Measurements from ENCODE around the gene TAF15.

The TAF15 gene

GRCh38 chr17:35808962-35809854 lies at the start of gene TAF15:
TAF15 (plus strand) TSS chr17:35809484; CDS start chr17:35809570, 86 bp downstream.
- DNase-seq (ENCODE audit: low read depth, low spot score): peak; percentile 92

GRCh38 chr17:35760587-35760986 lies 48.7 kb upstream of the TAF15 start, which contains the start of gene C17orf50:
C17orf50 (plus strand) TSS chr17:35760887; CDS start chr17:35760942, 55 bp downstream.
- no peak for DNase-seq (ENCODE audit: low read depth, low spot score)

DNA sequence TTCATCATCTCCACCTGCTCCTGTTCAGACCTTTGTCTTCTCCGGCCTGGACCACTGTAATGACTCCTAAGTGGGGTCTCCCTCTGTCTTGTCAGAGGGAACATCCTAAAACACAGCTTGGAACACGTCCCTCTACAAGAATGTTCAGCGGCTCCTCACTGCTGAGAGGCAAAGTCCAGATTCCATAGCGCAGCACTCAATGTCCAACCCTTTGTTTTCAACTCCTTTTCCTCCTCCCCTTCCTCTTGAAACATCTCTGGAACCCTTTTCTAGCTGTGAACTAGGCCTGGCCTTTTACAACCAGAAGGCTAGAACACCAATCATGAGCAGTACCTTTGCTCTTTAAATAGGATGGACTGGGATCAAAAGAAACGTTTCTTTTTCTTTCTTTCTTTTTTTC lies 47.7 kb upstream of the TAF15 start:
- DNase-seq (ENCODE audit: low read depth, low spot score): no peak

DNA sequence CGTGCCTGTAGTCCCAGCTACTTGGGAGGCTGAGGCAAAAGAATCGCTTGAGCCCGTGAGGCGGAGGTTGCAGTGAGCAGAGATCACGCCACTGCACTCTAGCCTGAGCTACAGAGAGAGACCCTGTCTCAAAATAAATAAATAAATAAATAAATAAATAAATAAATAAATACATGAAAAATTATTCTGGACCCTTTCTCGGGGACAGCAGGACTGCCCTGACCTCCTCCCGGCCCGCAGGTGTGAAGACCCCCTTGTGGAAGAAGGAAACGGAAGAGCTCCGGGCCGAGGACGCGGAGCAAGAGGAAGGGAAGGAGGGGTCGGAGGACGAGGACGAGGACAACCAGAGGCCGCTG lies 45.5 kb upstream of the TAF15 start:
- DNase-seq (ENCODE audit: low read depth, low spot score): no peak

DNA sequence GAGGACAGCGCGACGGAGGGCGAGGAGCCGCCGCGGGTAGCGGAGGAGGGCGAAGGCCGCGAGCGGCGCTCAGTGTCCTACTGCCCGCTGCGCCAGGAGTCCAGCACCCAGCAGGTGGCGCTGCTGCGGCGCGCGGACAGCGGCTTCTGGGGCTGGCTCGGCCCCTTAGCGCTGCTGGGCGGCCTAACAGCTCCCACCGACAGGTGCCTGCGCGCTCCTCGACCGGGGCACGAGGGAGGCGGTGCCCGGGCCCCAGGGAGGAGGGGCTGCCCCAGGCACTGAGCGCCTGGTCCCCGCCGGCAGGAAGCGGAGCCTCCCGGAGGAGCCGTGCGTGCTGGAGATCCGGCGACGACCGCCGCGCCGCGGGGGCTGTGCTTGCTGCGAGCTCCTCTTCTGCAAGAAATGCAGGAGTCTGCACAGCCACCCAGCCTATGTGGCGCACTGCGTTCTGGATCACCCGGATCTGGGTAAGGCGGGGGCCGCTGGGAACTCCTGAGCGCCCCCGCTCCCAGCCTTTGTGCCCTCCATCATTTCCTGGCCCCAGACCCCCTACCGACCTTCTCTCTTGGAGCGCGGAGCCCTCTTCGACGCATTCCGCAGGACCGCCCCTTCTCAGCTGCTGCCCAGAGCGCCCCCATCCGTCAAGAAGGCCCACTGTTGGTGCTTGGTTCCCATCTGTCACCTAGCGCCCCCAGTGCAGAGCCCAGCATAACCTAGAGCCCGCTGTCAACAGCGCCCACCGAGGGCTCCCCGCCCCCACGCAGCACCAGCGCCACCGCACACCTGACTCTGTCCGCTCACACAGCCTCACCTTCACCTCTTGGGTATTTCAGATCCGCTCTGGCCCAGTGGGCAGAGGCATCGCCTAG lies 44.9 kb upstream of the TAF15 start:
- DNase-seq (ENCODE audit: low read depth, low spot score): peak; percentile 83

- no peak for DNase-seq (ENCODE audit: low read depth, low spot score)
Observed at GRCh38 chr17:35765086-35765710, 44.1 kb upstream of the TAF15 start.

DNA sequence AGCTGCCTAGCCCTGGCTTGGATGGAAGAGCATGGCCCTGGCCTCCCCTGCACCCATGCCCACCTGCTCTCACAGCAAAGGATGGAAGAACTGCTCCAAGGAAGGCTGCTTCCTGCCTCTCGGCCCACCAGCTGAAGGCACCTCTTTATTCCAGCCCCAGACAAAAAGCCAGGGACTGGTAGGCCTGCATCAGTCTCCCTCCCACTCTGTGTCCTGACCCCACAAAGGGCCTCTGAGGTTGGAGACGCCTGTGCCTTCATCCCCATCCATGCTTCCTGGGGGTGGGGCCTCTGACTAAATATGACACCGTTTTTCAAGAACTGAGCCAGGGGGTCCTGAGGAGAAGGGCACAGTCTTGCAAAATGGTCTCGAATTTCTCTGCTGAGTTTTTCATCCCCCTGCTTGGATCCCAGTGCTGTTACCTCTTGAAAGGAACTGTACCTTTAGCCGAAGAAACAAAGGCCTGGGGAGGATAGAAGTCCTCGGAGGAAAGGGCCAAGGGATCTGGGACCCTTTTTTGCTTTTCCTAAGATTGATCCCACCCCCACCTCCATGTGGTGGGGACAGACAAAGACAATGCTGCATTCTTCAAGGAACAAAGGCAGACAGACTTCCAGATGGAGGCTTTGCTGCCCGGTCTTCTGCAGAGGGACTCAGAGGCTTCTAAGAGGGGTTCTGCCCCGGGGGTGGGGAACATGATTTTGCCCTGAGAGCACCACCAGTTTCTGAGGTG lies 43.4 kb upstream of the TAF15 start:
- DNase-seq (ENCODE audit: low read depth, low spot score): no peak

DNA sequence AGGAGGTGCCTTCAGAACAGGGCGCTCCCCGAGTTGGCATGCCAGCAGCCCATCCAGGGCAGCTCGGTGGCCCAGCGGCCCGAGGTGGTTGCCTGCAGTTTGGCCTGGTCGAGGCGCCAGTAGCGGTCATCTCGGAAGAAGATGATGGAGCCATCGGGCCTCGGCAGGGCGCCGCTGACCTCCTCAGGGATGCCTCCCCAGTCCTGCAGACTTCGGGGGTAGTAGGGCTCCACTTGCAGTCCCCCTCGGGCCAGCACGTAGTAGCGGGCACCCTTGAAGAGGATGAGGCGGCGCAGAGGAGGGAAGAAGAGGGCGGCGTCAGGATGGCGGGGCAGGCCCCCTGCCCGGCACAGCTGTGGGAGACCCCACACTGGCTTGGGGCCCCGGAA lies 42.8 kb upstream of the TAF15 start:
- no peak for DNase-seq (ENCODE audit: low read depth, low spot score)

GRCh38 chr17:35766903-35767510 lies 42.3 kb upstream of the TAF15 start:
- no peak for DNase-seq (ENCODE audit: low read depth, low spot score)

GRCh38 chr17:35768797-35769196 lies 40.5 kb upstream of the TAF15 start:
- no peak for DNase-seq (ENCODE audit: low read depth, low spot score)

- no peak for DNase-seq (ENCODE audit: low read depth, low spot score)
Observed at GRCh38 chr17:35769895-35770486, 39.3 kb upstream of the TAF15 start.

DNA sequence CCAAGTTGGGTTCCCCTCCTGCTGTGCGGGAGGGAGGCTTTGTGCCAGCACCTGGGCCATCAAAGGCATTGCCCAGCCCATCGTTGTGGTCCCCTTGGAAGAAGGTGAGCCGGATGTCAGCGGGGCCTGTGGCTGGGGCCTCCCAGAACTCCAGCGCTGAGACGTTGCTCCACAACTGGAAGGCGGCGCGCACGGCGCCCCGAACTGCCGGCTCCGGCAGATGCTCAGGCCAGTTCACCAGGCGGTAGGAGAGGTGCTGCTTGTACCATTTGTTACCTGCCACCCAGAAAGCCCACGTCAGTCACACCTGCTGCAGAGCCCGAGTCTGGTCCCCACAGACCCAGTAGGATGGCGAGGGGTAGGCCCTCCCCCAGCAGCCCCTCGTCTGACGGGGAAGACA lies 36.2 kb upstream of the TAF15 start:
- no peak for DNase-seq (ENCODE audit: low read depth, low spot score)

- DNase-seq (ENCODE audit: low read depth, low spot score): no peak
Observed at GRCh38 chr17:35773679-35774425, 35.4 kb upstream of the TAF15 start.

- no peak for DNase-seq (ENCODE audit: low read depth, low spot score)
Observed at GRCh38 chr17:35774499-35774898, 34.8 kb upstream of the TAF15 start.

DNA sequence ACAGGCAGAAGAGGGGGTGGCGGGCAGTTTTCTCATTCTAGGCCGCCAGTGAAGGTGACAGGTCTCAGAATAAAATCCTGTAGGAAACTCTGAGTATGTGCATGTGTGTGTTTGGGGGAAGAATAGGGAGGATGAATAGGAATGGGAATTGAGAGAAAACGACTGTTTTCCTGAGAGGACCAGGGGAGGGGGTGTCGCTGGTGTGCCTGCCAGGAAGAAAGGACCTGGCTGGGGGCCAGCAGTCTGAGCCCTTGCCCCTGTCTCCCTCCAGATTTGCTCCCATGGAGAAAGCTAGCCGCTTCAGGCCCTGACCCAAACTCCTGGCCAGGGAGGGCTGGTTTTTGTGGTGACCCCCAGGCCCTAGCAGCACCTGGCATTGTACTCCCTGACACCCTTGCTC lies 34.2 kb upstream of the TAF15 start:
- no peak for DNase-seq (ENCODE audit: low read depth, low spot score)

DNA sequence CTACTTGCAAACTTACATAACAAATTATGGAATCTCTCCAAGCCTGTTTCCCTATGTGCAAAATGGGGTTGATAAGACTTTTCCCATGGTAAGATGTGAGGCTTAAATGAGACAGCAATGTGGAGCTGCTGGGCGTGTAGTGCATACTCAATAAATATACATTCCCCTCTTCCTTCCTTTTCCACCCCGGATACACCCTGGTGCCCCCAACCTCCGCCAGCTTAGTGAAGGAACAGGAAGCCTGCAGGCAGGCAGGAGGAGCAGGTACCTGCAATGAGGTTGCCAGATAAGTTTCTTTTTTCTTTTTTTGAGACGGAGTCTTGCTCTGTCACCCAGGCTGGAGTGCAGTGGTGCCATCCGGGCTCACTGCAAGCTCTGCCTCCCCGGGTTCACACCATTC lies 33.7 kb upstream of the TAF15 start:
- DNase-seq (ENCODE audit: low read depth, low spot score): no peak

GRCh38 chr17:35778641-35779196 lies 30.6 kb upstream of the TAF15 start:
- no peak for DNase-seq (ENCODE audit: low read depth, low spot score)

DNA sequence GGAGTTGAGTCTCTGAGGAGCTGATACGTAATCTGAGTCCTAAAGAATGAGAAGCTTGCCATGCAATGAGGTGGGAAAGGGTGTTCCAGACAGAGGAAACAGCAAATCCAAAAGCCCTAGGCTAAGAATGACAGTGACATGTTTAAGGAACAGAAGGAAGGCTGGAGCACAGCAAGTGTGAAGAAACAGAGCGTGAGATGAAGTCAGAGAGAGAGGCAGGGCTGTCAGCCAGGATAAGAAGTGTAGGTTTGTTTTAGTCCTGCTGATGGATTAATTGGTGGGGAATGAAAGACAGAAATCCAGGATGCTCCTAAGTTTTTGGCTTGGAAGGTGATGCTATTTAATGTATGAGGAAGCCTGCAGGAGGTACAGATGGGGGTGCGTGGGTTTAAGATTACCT lies 28.3 kb upstream of the TAF15 start:
- no peak for DNase-seq (ENCODE audit: low read depth, low spot score)

DNA sequence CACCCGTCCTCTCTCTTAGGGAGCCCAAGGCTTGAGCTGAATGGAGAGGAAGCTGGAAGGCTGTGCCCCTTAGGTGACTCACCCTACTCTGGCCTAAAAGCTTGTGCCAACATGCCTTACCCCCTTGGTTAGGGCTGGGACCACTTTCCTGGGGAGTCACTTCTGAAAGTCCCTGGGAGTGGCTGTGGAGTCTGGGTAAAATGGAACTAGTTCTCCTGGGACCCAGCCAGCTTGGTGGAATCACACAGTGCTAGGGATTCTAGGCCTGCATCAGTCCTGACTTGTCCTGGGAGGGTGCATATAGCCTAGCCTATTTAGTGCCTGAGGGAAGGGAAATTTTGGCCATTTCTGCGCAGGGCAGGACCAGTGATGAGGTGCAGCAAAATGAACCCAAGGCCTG lies 24.4 kb upstream of the TAF15 start:
- DNase-seq (ENCODE audit: low read depth, low spot score): no peak

Measured in iPS DF 19.7 (cell line).